K562 treated with DMSO at 1 percent for 4 hours (cell line): Measurements from ENCODE around the gene KIAA1614. TPM values are rescaled to one million over a fixed set of nuclear protein-coding genes. Genes with fewer than 3 reads are reported as not detected.

ENCODE experiments used
- total RNA-seq: library from RNA; unstranded; fragments of 300-600 nt; gene quantifications from 2 replicates; pipeline ENCODE4 v1.2.3, GENCODE V29; 2022; ENCODE audit not compliant: insufficient read depth

The KIAA1614 gene, protein sequence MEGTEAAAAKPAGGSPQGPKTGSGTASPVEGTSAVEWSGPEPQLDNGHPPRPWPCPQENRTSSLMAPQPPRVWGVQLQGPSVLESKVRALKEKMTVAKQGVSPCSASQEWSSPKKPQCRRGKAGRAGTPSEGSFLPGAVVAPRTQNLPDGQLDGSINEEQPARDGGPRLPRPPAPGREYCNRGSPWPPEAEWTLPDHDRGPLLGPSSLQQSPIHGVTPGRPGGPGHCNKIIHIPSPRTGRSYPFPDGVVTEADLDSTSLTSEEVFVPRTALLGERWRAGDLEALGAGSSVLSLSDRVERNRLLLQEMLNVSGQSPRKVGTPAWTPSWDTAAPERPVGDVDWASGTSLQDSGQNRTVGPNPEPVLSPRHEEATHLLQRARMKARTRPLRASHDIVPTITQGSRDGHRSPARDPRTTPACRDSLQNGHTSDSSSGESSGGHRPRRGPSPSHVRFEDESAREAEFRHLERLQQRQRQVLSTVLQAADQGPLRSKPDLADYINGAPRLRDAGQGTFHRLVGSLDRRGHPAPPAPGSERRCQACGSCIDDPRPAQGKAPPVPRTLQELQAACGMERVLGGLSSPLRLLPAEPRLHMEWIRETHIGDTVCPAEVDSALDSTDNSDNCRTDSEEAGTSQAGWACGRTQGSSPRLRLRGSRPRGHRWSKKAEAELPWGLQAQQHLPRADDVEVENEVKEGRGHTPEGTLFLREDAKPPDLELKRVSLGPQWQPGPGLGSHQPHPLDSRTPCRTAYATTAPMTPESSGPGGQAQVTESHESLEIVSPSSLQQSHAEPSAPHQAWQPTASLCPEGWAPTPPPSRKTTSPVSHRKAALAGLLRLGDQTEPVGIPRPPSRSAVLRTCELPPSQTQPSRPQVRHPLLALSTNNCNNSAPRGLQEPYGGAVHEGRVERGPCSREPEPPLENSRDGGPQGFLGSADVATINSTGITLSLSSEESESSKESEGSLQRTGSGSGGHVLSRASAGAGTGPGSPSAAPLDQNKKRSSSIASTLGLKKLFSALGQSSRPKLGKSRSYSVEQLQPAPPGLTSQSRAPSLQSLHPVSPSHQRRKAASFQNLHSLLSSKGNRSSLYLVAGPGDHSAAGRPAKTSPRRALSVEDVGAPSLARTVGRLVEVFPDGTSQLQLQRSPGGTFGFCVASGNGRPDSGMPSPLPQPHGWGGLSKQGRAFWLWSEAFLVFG
- total RNA-seq = 0.85 and 0.91 TPM in 2 replicates

DNA sequence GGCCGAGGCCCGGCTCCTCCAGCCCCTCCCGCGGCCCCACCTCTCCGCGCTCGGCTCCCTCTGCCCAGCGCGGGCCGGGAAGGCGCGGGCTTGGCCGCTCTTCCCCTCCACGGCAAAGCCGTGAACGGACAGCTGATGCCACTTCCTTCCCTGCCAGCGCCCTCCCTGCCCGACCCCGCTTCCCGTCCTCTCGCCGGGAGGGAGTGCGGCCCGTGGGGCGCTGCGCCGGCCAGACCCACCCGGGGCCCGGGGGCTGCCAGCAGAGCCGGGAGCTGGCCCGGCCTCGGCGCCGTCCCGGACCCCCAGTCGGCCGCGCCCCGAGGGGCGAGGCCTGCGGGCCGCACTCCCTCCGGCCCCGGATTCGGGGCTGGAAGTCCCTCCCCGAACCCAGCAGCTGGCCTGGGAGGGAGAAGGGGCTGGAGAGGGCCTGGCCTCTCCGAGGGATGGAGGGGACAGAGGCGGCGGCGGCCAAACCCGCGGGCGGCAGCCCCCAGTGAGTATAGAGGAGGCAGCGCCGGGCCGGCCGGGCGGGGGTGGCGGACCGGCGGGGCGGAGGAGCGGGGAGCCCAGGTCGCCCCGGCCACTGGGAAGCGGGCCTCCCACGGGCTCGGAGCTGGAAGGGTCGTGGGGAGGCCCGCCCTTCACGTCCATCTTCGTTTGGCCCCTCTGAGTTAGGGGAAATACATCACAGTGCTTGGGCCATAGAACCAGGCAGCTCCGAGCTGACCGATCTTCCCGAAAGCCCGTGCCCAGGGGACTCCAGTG, at the start of gene KIAA1614:
Gene KIAA1614, plus strand, starts transcription at position 97 of the 765 bp plus-strand sequence. Its CDS starts 347 bp downstream, at position 444.

Other genes with a start within 250 kb of the KIAA1614 start
- 6.7 and 9.2 TPM in 2 replicates for gene STX6, start 110.0 kb downstream of the KIAA1614 start, total RNA-seq
- 14.7 and 18.9 TPM in 2 replicates for gene MR1, start 121.1 kb downstream of the KIAA1614 start, total RNA-seq
- 61.4 and 78.2 TPM in 2 replicates for gene IER5, start 175.8 kb downstream of the KIAA1614 start, total RNA-seq